Measurements from ENCODE around the gene RHO.

- TF ChIP-seq SP1 (IDR thresholded peaks at IDR 0.05) (no peak), ARNT (IDR thresholded peaks at IDR 0.05) (no peak), CTBP1 (IDR thresholded peaks at IDR 0.05; ENCODE audit: borderline replicate concordance) (no peak), SUZ12 (IDR thresholded peaks at IDR 0.05) (no peak), BHLHE40 (IDR thresholded peaks at IDR 0.05; ENCODE audit: borderline replicate concordance) (no peak)
Observed at GRCh38 chr3:129532261-129532660, 3.8 kb downstream of the RHO start.
